ENCODE results near the gene PRSS22. TPM values are rescaled to one million over a fixed set of nuclear protein-coding genes. Genes with fewer than 3 reads are reported as not detected.

PRSS22 gene
- total RNA-seq, 2 donors from 2014 or later = 0.86 TPM

- H3K9me3 Mint-ChIP-seq = no peaks in the 10 kb centered on the region
- H3K27ac Mint-ChIP-seq = no peak overlapping the region
- peaks cover 0 to 6% of the 10 kb centered on the region in 2 donors for H3K4me1 Mint-ChIP-seq (ENCODE audit: low read depth in 2 of 2)
- H3K27me3 Mint-ChIP-seq = no peaks in the 10 kb centered on the region
- ATAC-seq = no peak
- DNase-seq (ENCODE audit: low spot score) = no peak
- H3K4me3 Mint-ChIP-seq = no peak overlapping the region
- no peaks in the 10 kb centered on the region for H3K36me3 Mint-ChIP-seq
Measured at GRCh38 chr16:2815299-2815771, 42.6 kb downstream of the PRSS22 start.

GRCh38 chr16:2814551-2815298 lies 43.2 kb downstream of the PRSS22 start:
- Mint-ChIP-seq H3K27me3 (no peaks in the 10 kb centered on the region), H3K36me3 (no peaks in the 10 kb centered on the region), H3K27ac (no peak overlapping the region), H3K4me3 (no peak overlapping the region), H3K4me1 (ENCODE audit: low read depth in 2 of 2) (peaks cover 0 to 6% of the 10 kb centered on the region in 2 donors), H3K9me3 (no peaks in the 10 kb centered on the region)
- DNase-seq (ENCODE audit: low spot score) (no peak), ATAC-seq (no peak)

GRCh38 chr16:2813771-2814221 lies 44.2 kb downstream of the PRSS22 start:
- H3K27me3 Mint-ChIP-seq = peaks cover 2 to 8% of the 10 kb centered on the region in 2 donors
- H3K27ac Mint-ChIP-seq = no peak overlapping the region
- no peak for DNase-seq (ENCODE audit: low spot score)
- peak in 1 of 2 donors; percentile 45 for ATAC-seq
- H3K4me1 Mint-ChIP-seq (ENCODE audit: low read depth in 2 of 2) = peaks cover 0 to 6% of the 10 kb centered on the region in 2 donors
- no peak overlapping the region for H3K4me3 Mint-ChIP-seq
- H3K9me3 Mint-ChIP-seq = no peaks in the 10 kb centered on the region
- no peaks in the 10 kb centered on the region for H3K36me3 Mint-ChIP-seq

GRCh38 chr16:2811703-2812471 lies 46.1 kb downstream of the PRSS22 start:
- H3K4me1 Mint-ChIP-seq (ENCODE audit: low read depth in 2 of 2) = peaks cover 0 to 3% of the 10 kb centered on the region in 2 donors
- H3K27ac Mint-ChIP-seq = no peak overlapping the region
- DNase-seq (ENCODE audit: low spot score) = no peak
- H3K36me3 Mint-ChIP-seq = no peaks in the 10 kb centered on the region
- ATAC-seq = peak; percentile 36 to 72
- H3K27me3 Mint-ChIP-seq = peaks cover 4 to 10% of the 10 kb centered on the region in 2 donors
- H3K4me3 Mint-ChIP-seq = no peak overlapping the region
- H3K9me3 Mint-ChIP-seq = no peaks in the 10 kb centered on the region

DNA sequence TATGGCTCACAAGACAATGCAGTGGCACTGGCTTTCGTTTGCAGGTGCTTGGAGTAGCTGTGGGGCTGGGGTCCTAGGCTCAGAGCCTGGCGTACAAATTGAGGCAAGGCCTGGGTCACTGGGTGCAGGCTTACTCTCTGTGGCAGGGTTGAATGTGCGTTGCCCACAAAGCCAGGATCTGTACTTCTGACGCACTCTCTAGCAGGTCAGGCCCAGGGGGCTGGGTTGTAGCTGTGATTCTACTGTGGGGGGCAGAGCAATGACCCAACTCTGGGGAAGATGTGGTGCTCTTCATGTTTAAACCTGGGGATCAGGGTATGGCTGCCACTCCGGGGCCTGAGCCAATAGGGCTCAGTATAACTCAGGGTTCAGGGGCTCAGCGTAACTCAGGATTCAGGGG lies 47.3 kb downstream of the PRSS22 start:
- no peaks in the 10 kb centered on the region for H3K36me3 Mint-ChIP-seq
- ATAC-seq = no peak
- H3K4me1 Mint-ChIP-seq (ENCODE audit: low read depth in 2 of 2) = peaks cover 0 to 3% of the 10 kb centered on the region in 2 donors
- H3K27ac Mint-ChIP-seq = no peak overlapping the region
- no peak for DNase-seq (ENCODE audit: low spot score)
- H3K27me3 Mint-ChIP-seq = peaks cover 8 to 10% of the 10 kb centered on the region in 2 donors
- no peak overlapping the region for H3K4me3 Mint-ChIP-seq
- H3K9me3 Mint-ChIP-seq = no peaks in the 10 kb centered on the region

GRCh38 chr16:2809149-2809760 lies 48.7 kb downstream of the PRSS22 start:
- DNase-seq (ENCODE audit: low spot score) (no peak), ATAC-seq (no peak)
- Mint-ChIP-seq H3K4me1 (ENCODE audit: low read depth in 2 of 2) (peaks cover 0 to 3% of the 10 kb centered on the region in 2 donors), H3K27me3 (peaks cover 8 to 10% of the 10 kb centered on the region in 2 donors), H3K4me3 (no peak overlapping the region), H3K36me3 (no peaks in the 10 kb centered on the region), H3K27ac (no peak overlapping the region), H3K9me3 (no peaks in the 10 kb centered on the region)

- H3K36me3 Mint-ChIP-seq = no peaks in the 10 kb centered on the region
- no peak overlapping the region for H3K27ac Mint-ChIP-seq
Measured at GRCh38 chr16:2808181-2808580, 49.8 kb downstream of the PRSS22 start.

DNA sequence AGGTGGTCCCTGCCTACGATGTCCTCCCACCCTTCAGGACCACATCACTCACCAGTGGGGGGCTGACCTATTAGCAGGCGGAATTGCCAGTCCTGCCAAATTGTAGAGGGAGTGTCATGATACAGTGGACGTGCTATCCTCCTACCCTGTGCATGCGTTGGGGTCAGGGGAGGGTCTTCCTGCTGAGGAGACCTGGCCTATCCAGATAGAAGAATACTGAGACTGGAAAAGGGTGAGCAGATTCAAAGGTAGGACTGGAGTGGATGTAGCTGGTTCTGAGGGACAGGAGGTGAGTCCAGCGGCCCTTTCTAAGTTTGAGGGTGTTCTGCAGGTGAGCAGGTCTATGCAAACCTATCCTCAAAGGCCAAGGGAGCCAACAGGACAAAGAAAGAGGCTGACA lies 51.7 kb downstream of the PRSS22 start:
- no peak overlapping the region for H3K4me3 Mint-ChIP-seq
- H3K36me3 Mint-ChIP-seq = no peaks in the 10 kb centered on the region
- H3K27ac Mint-ChIP-seq = no peak overlapping the region
- ATAC-seq = no peak
- H3K27me3 Mint-ChIP-seq = peaks cover 8 to 16% of the 10 kb centered on the region in 2 donors
- no peaks in the 10 kb centered on the region for H3K4me1 Mint-ChIP-seq (ENCODE audit: low read depth in 2 of 2)
- DNase-seq (ENCODE audit: low spot score) = no peak
- no peaks in the 10 kb centered on the region for H3K9me3 Mint-ChIP-seq

More at GRCh38 chr16:2808181-2808580, 49.8 kb downstream of the PRSS22 start:
- no peak overlapping the region for H3K4me3 Mint-ChIP-seq
- no peak for DNase-seq (ENCODE audit: low spot score)
- peaks cover 0 to 3% of the 10 kb centered on the region in 2 donors for H3K4me1 Mint-ChIP-seq (ENCODE audit: low read depth in 2 of 2)
- H3K27me3 Mint-ChIP-seq = peaks cover 8 to 12% of the 10 kb centered on the region in 2 donors
- H3K9me3 Mint-ChIP-seq = no peaks in the 10 kb centered on the region
- ATAC-seq = no peak

GRCh38 chr16:2804728-2805127 lies 53.2 kb downstream of the PRSS22 start:
- Mint-ChIP-seq H3K27me3 (peaks cover 8 to 16% of the 10 kb centered on the region in 2 donors), H3K27ac (no peak overlapping the region), H3K4me3 (no peak overlapping the region), H3K9me3 (no peaks in the 10 kb centered on the region), H3K36me3 (no peaks in the 10 kb centered on the region), H3K4me1 (ENCODE audit: low read depth in 2 of 2) (no peaks in the 10 kb centered on the region)
- no peak for DNase-seq (ENCODE audit: low spot score)
- ATAC-seq = peak in 1 of 2 donors; percentile 33

DNA sequence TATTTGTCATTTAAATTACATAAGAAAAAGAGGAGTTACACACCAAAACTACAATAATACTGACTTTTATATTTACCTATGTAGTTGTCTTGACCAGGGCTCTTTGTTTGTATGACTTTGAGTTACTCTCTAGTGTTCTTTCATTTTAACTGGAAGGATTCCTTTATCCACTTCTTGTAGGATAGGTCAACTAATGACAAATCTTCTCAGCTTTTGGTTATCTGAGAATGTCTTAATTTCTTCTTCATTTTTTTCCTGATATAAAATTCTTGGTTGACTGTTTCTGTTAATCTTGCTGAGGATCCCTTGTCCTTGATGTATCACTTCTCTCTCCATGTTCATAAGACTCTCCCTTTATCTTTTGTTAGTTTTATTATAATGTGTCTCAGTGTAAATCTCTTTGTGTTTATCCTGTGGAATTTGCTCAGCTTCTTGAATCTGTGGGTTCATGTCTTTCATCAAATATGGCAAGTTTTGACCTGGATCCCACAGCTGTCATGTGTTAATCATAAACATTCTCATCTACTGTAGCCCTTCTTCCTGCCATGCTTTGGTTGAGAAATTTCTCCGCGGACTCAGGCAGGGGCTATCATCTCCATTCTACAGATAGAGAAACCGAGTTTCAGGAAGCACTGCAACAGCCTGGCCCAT lies 54.3 kb downstream of the PRSS22 start:
- no peak overlapping the region for H3K4me3 Mint-ChIP-seq
- no peaks in the 10 kb centered on the region for H3K4me1 Mint-ChIP-seq (ENCODE audit: low read depth in 2 of 2)
- peaks cover 5 to 7% of the 10 kb centered on the region in 2 donors for H3K27me3 Mint-ChIP-seq
- DNase-seq (ENCODE audit: low spot score) = no peak
- ATAC-seq = no peak
- H3K27ac Mint-ChIP-seq = no peak overlapping the region
- H3K9me3 Mint-ChIP-seq = no peaks in the 10 kb centered on the region
- no peaks in the 10 kb centered on the region for H3K36me3 Mint-ChIP-seq

Other genes starting within 250 kb of the PRSS22 start
- 10 to 100 TPM; 46.2 to 65.0 TPM for gene KCTD5, start 175.6 kb downstream of the PRSS22 start, total RNA-seq
- 1 to 10 TPM; 1.1 to 1.4 TPM for gene PRSS27, start 137.9 kb downstream of the PRSS22 start, total RNA-seq
- gene SRRM2, start 105.5 kb downstream of the PRSS22 start, total RNA-seq = 1,000 to 10,000 TPM in 1 of 2 donors, 100 to 1,000 TPM in 1; 569 to 1,109 TPM
- 100 to 1,000 TPM; 196 to 201 TPM for gene ELOB, start 80.9 kb downstream of the PRSS22 start, total RNA-seq
- not detected for gene PRSS33, start 70.6 kb downstream of the PRSS22 start, total RNA-seq
- not detected for gene PRSS41, start 59.7 kb downstream of the PRSS22 start, total RNA-seq
- gene PRSS21, start 40.9 kb downstream of the PRSS22 start, total RNA-seq = 10 to 100 TPM in 1 of 2 donors, under 1 TPM in 1; 0.53 to 21.5 TPM
- 10 to 100 TPM in 1 of 2 donors, 1 to 10 TPM in 1; 3.8 to 22.1 TPM for gene ZG16B, start 27.9 kb downstream of the PRSS22 start, total RNA-seq
- 10 to 100 TPM; 21.5 to 24.7 TPM for gene FLYWCH2, start 25.0 kb upstream of the PRSS22 start, total RNA-seq
- gene FLYWCH1, start 53.8 kb upstream of the PRSS22 start, total RNA-seq = 10 to 100 TPM; 66.6 to 85.7 TPM
- gene KREMEN2, start 106.1 kb upstream of the PRSS22 start, total RNA-seq = not detected
- 10 to 100 TPM; 19.7 to 39.1 TPM for gene PAQR4, start 111.2 kb upstream of the PRSS22 start, total RNA-seq
- 100 to 1,000 TPM in 1 of 2 donors, 10 to 100 TPM in 1; 76.4 to 251 TPM for gene PKMYT1, start 122.3 kb upstream of the PRSS22 start, total RNA-seq
- gene CLDN9, start 154.8 kb upstream of the PRSS22 start, total RNA-seq = under 1 TPM in 1 of 2 donors, not detected in 1; 0.47 TPM
- not detected for gene CLDN6, start 160.0 kb upstream of the PRSS22 start, total RNA-seq
- gene TNFRSF12A, start 162.2 kb upstream of the PRSS22 start, total RNA-seq = 1 to 10 TPM; 6.4 to 6.5 TPM
- 10 to 100 TPM; 14.3 to 18.4 TPM for gene HCFC1R1, start 165.8 kb upstream of the PRSS22 start, total RNA-seq
- 10 to 100 TPM; 33.6 to 58.8 TPM for gene THOC6, start 165.9 kb upstream of the PRSS22 start, total RNA-seq
- gene BICDL2, start 178.8 kb upstream of the PRSS22 start, total RNA-seq = under 1 TPM; 0.50 to 0.67 TPM
- 10 to 100 TPM; 54.3 to 66.6 TPM for gene MMP25, start 188.4 kb upstream of the PRSS22 start, total RNA-seq
- 1,000 to 10,000 TPM in 1 of 2 donors, 100 to 1,000 TPM in 1; 678 to 1,235 TPM for gene IL32, start 207.5 kb upstream of the PRSS22 start, total RNA-seq
- under 1 TPM in 1 of 2 donors, not detected in 1; 0.22 TPM for gene ZSCAN10, start 241.1 kb upstream of the PRSS22 start, total RNA-seq